GM19397 (cell line): Measurements from ENCODE around the gene MTFMT.
"Not testable (repeated sequence)": the region's sequence is repeated elsewhere in the genome, so short reads cannot be mapped to it uniquely, and the experiment has no call there.

Experiments
- ATAC-seq: cut with Tn5 transposase; IDR thresholded peaks from one replicate; pipeline ENCODE4 v1.9.1; 2021; ENCODE audit warnings: mild to moderate bottlenecking, moderate library complexity; ENCODE audit not compliant: unreplicated experiment

MTFMT gene

GRCh38 chr15:65040461-65040860 lies 11.0 kb upstream of the MTFMT start:
- ATAC-seq = no peak

DNA sequence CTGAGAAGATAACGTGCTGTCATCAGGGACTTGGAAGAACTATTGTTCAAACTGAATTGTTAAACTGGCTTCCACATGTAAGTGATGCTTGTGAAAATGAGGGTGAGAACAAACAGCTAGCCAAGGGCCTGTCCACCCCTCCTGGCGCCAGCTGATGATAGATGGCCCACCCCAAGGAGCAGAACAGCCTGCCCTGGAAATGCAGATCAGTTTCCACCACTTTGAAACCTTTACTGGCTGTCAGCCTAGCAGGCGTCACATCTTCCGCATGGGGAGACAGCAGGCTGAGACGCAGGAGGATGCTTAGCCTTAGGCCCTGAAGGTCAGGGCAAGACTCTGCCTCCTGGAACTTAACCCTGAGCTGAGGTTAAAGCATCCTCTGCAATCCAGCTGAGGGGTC lies 9.4 kb upstream of the MTFMT start:
- no peak for ATAC-seq

DNA sequence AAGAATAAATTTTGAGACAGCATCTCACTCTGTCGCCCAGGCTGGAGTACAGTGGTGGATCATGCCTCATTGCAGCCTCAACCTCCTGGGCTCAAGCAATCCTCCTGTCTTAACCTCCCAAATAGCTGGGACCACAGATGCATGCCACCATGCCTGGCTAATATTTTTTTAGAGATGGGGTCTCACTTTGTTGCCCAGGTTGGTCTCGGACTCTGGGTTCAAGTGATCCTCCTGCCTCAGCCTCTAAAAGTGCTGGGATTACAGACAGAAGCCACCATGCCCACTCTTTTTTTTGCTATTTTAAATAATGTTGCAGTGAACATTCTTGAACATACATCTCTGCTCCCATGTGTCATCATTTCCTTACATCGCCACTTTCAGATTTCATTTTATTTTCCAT lies 9.0 kb upstream of the MTFMT start:
- no peak for ATAC-seq

DNA sequence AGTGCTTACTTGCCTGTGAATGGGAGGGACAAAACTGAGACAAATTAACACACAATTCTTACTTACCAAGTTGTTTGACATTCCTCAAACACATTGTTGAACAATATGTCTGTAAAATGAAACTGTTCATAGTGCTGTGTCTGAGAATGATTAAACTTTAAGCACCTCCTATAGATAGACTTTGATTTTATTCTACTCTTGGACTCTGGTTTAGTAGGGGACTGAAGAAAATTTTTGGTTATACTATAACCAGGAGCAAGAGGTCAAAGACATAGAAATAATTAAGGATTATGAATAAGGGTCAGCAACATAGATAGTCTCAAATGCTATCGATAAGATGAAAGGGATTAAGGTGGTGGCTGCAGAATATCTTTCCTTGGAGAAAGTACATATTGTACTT lies 7.9 kb upstream of the MTFMT start:
- ATAC-seq = no peak

DNA sequence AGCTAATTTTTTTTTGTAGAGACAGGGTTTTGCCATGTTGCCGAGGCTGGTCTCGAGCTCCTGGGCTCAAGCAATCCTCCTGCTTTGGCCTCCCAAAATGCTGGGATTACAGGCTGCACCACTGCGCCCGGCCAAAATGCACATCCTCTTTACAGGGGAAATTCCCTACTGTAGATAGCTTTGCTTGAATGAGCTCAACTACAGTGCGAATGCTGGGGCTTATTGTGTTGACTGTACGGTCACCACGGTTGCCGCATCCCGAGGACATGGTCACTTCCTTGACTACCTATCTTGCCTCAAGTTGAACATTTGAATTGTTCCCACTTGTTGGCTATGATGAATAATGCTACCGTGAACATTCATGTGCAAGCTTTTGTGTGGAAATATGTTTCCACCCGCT lies 5.3 kb upstream of the MTFMT start:
- no peak for ATAC-seq

- ATAC-seq = no peak
Observed at GRCh38 chr15:65033659-65034269, 4.3 kb upstream of the MTFMT start.

DNA sequence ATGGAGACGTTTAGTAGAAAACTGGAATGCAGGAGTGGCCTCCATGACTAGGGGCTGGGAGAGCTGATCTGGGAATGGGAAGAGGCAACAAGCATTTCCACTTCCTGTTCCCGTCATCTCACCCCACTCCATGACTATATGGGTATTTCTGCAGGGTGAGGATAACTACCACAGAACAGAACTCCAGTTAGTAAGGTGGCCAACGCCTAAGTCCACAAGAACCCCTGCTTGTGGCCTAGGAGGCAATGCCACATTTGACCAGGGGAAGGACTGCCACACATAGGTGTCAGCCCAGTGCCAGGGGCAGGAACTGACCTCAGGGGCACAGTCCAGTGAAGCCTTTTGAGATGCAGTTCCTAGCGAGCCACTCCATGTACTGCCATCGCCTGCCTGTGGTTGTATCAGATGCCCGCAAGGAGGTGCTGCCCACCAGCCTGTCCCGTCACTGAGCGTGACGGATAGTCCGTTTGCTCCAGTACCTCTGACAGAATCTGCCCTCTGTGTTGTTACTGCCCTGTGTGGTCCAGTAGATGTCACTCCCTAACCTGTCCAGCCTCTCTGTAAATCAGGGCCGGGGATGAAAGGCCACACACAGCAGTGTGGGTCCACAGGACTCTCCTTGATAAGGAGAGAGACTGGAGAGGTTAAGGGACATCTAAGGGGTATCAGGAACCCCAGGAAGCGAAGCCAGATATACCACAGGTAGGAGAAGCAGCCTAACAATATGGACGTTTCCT lies 3.5 kb upstream of the MTFMT start:
- ATAC-seq = no peak

GRCh38 chr15:65029736-65030208 lies 333 bp upstream of the MTFMT start:
- no peak for ATAC-seq

GRCh38 chr15:65028338-65028737 lies 1.1 kb downstream of the MTFMT start:
- ATAC-seq = no peak

- ATAC-seq = no peak
Observed at GRCh38 chr15:65027593-65027992, 1.8 kb downstream of the MTFMT start.

DNA sequence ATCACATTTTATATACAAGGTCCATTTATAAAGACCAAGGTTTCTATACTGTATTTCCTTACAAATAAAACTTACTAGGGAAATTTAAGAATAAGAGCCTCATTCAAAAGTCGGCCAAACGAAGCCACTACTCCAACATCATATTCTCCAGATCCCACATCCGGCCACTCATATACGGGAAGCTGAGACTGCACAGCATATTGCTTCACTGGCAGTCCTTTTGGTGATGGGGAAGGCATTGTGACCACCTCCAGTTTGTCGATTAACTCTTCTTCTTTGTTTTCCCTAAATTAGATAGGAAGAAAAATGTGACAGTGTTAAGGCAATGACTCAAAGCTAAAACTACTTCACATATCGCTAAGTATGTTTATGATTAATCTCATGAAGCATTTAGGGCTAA lies 2.7 kb downstream of the MTFMT start:
- no peak for ATAC-seq

GRCh38 chr15:65021488-65021887 lies 8.0 kb downstream of the MTFMT start:
- ATAC-seq = no peak

- no peak for ATAC-seq
Observed at GRCh38 chr15:65020419-65020818, 9.0 kb downstream of the MTFMT start.

DNA sequence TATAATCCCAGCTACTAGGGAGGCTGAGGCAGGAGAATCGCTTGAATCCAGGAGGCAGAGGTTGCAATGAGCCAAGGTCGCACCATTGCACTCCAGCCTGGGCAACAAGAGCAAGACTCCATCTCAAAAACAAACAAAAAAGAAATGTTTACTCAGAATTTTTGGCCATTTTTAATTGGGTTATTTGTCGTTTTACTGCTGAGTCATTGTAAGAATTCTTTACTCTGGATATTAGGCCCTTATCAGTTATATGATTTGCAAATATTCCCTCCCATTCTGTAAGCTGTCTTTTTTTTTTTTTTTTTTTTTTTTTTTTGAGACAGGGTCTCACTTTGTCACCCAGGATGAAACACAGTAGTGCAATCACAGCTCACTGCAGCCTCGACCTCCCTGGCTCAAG lies 18.2 kb downstream of the MTFMT start:
- ATAC-seq = not testable (repeated sequence)

DNA sequence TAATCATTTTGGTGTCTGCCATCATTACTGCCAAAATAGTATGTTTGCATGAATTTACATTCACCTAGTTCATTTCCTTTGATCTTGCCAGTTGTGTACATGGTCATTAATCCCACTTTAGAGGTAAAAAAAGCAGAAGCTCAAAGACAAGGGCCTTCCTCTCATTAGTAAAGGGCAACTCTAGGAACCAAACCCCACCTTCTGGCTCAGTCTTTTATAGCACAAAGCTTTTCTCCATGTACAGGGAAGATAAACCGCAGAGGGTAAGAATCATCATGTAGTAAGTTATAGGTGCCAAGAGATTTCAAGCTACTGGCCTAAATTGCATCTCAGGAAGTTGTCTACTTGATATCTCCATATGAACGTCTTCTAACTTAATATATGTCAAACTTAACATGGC lies 20.5 kb downstream of the MTFMT start:
- no peak for ATAC-seq

GRCh38 chr15:65006876-65007275 lies 22.6 kb downstream of the MTFMT start:
- ATAC-seq = no peak

GRCh38 chr15:65004993-65005392 lies 24.4 kb downstream of the MTFMT start:
- ATAC-seq = no peak

DNA sequence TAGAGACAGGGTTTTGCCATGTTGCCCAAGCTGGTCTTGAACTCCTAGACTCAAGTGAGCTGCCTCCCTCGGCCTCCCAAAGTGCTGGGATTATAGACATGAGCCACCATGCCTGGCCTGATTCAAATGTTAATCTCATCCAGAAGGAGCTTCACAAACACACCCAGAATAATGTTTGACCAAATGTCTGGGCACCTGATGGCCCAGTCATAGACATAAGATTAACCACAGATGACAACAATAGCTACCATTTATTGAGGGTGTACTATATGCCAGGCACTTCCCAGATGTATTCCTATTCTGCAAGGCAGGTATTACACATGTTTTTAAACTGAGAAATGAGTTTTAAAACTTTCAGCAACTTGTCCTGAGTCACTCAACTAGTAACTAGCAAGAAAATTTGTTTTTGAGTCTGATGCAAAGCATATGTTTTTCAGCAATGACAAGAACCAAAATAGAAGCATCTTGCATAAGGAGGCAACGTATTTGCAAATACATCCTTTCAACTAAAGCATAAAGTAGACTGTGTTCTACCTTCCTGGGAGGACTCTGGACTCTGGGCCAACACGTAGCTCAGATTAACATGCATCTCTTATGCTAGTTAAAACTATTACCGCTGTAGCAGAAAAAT lies 31.6 kb downstream of the MTFMT start:
- ATAC-seq = no peak

DNA sequence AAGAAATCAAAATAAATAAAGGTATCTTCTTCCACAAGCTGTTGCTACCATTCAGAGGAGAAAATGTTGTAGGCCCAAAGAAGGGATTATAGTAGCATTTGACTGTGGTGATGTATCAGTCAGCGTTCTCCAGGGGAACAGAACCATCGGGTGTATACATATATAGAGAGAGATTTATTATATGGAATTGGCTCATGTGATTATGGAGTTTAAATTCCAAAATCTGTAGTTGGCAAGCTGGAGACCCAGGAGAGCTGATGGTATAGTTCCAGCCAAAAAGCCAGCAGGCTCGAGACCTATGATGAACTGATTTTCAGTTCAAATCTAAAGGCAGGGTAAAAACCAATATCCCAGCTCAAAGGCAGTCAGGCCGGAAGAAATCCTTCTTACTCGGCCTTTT lies 32.4 kb downstream of the MTFMT start:
- ATAC-seq = no peak

DNA sequence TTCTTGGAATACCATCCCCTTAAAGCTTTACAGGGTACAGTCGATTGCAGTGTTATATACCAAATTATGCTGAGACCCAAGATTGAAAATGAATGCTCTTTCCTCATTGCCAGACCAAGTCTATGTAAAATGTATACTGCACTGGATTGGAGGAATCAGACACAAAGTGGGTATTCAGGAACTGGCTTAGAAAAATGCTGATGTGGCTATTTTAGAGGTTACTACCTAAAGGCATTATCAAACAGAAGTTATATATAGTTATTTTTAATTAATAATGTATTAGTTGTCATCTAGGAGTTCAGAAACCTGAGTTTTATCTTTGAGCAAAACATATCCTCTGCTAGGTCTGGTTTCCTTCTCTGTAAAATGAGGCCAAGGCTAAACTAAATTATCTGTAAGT lies 36.1 kb downstream of the MTFMT start:
- ATAC-seq = no peak

DNA sequence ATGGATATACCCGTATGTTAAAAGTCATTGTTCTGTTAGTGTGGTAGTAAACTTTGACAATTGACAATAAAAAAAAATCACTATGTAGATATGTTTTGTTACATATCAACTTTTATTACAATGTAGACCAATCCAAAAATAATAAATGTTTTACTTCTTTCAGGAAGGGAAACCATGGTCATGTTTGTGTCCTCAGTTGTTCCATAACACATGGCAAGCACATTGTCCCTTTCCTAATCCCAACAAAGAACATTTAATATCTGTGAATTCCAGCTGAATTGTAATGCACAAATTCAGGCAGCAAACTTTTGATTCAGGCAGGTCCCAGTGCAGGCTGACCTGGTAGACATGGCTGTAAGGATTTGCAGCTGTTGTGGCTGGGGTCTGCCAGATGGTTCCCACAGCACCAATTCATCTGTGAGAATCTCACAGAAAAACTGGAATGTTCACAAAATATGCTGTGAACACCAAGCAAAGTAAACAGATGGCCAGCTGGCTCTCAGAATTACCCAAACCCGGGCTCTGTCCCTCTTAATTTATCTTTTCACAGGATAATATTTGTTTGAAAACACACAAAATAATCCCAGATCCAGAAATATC lies 37.8 kb downstream of the MTFMT start:
- no peak for ATAC-seq

GRCh38 chr15:64990168-64990470 lies 39.3 kb downstream of the MTFMT start:
- ATAC-seq = no peak
